Measurements from ENCODE around the gene KCNIP3. TPM values are rescaled to one million over a fixed set of nuclear protein-coding genes. Genes with fewer than 3 reads are reported as not detected.

KCNIP3 gene
- total and polyA plus RNA-seq, 4 donors, result 0.26 to 1.1 (median 0.62) TPM

GRCh38 chr2:95359031-95359430, 61.9 kb downstream of the KCNIP3 start (continued):
- no peak for TF ChIP-seq ZBTB33 (IDR thresholded peaks at IDR 0.05)
- no peak for TF ChIP-seq RAD21 (IDR thresholded peaks at IDR 0.05)
- TF ChIP-seq GABPA (IDR thresholded peaks at IDR 0.05 in 1 of 2, conservative IDR thresholded peaks at IDR 0.05 in 1 of 2), result no peak
- TF ChIP-seq TAF1 (conservative IDR thresholded peaks at IDR 0.05), result no peak

GRCh38 chr2:95359501-95359930, 62.4 kb downstream of the KCNIP3 start:
- Histone ChIP-seq H3K9me3 (ENCODE audit: control insufficient read depth in 4 of 4, low read length in 3 of 4) (no peaks in the 10 kb centered on the region), H3K36me3 (ENCODE audit: control insufficient read depth in 4 of 4, insufficient read depth in 3 of 4, low read depth in 1 of 4, low read length in 3 of 4) (no peaks in the 10 kb centered on the region), H3K4me3 (ENCODE audit: low read depth in 1 of 3, low read length in 3 of 3) (no peak overlapping the region), H3K27me3 (ENCODE audit: control insufficient read depth in 4 of 4, insufficient read depth in 4 of 4, low read length in 3 of 4) (no peaks in the 10 kb centered on the region), H3K27ac (ENCODE audit: low read depth in 1 of 2, low read length in 2 of 2) (no peak overlapping the region), H3K4me1 (ENCODE audit: control insufficient read depth in 4 of 4, insufficient read depth in 4 of 4, low read length in 3 of 4) (no peaks in the 10 kb centered on the region), H3K9ac (ENCODE audit: low read depth in 1 of 2, low read length in 2 of 2) (no peak overlapping the region)
- WGBS, result 85% methylated on average over 5 of the region's 5 CpGs
- DNase-seq (ENCODE audit: low spot score), result no peak
- TF ChIP-seq RXRA (IDR thresholded peaks at IDR 0.05) (no peak), MAX (IDR thresholded peaks at IDR 0.05) (no peak), SP1 (IDR thresholded peaks at IDR 0.05) (no peak), ZBTB33 (IDR thresholded peaks at IDR 0.05) (no peak), HNF4G (IDR thresholded peaks at IDR 0.05) (no peak), EGR1 (IDR thresholded peaks at IDR 0.05; ENCODE audit: low read depth in 2 of 2) (no peak), TAF1 (conservative IDR thresholded peaks at IDR 0.05) (no peak), CTCF (IDR thresholded peaks at IDR 0.05; ENCODE audit: low read depth, low read length, missing input control) (no peak), FOXA2 (IDR thresholded peaks at IDR 0.05) (no peak), ATF3 (IDR thresholded peaks at IDR 0.05) (no peak), RAD21 (IDR thresholded peaks at IDR 0.05) (no peak), YY1 (IDR thresholded peaks at IDR 0.05) (no peak), FOXA1 (IDR thresholded peaks at IDR 0.05) (no peak), NR2F2 (IDR thresholded peaks at IDR 0.05) (no peak), JUND (IDR thresholded peaks at IDR 0.05) (no peak), REST (IDR thresholded peaks at IDR 0.05) (no peak), HNF4A (conservative IDR thresholded peaks at IDR 0.05) (no peak), GABPA (IDR thresholded peaks at IDR 0.05 in 1 of 2, conservative IDR thresholded peaks at IDR 0.05 in 1 of 2) (no peak)

Measured in liver (tissue), 9 donors.